Fibroblast of pulmonary artery (primary cell): ENCODE data around the gene HPSE2.

Experiments used
- DNase-seq: peaks from one replicate; pipeline ENCODE4 v3.0.0-alpha.2; 2010; ENCODE audit warnings: low read depth
- H3K4me3 ChIP-seq: replicated peaks from 2 replicates; pipeline ENCODE4 v1.5.1; 2011; ENCODE audit warnings: low read depth, mild to moderate bottlenecking, control low read depth, low read length, moderate library complexity
- CTCF ChIP-seq: IDR thresholded peaks from 2 replicates; pipeline ENCODE4 v1.5.1; 2011; ENCODE audit warnings: mild to moderate bottlenecking, control low read depth, low read length, inconsistent platforms; ENCODE audit errors: missing control alignments

The HPSE2 gene

GRCh38 chr10:99224766-99225165 is 10.9 kb downstream of the HPSE2 start:
- no peak overlapping the region for H3K4me3 ChIP-seq
- DNase-seq: no peak
- TF ChIP-seq CTCF: no peak

- H3K4me3 ChIP-seq: no peak overlapping the region
- no peak for DNase-seq
- no peak for TF ChIP-seq CTCF
These were observed 28.3 kb downstream of the HPSE2 start for GRCh38 chr10:99207340-99207739.

GRCh38 chr10:99203310-99203709 is 32.3 kb downstream of the HPSE2 start:
- H3K4me3 ChIP-seq: no peak overlapping the region
- DNase-seq: no peak
- no peak for TF ChIP-seq CTCF

GRCh38 chr10:99172950-99173349 is 62.7 kb downstream of the HPSE2 start:
- H3K4me3 ChIP-seq: no peak overlapping the region
- no peak for DNase-seq
- TF ChIP-seq CTCF: no peak

DNA sequence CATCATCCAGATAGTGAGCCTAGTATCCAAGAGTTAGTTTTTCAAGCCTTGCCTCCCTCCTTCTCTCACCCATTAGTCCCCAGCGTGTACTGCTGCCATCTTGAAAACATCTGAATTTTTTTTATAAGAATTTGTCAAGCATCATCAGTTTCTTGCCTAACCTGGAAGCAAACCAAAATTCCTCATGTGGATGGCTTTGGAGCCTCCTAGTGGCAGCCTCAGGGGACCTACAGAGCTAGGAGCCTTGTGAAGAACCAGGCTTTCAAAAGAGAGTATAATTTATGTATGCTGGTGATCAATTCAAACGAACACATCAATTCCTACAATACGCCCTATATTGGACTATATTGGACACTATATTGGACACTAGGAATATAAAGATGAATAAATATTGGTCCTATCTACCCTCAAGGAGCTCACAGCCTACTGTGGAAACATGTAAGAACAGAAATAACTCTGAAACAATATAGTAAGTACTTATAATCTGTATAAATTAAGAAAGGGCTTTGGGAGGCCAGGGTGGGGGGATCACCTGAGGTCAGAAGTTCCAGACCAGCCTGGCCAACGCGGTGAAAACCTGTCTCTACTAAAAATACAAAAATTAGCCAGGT is 63.4 kb downstream of the HPSE2 start:
- peak; percentile 47 for TF ChIP-seq CTCF
- DNase-seq: peak; percentile 42
- no peak overlapping the region for H3K4me3 ChIP-seq

DNA sequence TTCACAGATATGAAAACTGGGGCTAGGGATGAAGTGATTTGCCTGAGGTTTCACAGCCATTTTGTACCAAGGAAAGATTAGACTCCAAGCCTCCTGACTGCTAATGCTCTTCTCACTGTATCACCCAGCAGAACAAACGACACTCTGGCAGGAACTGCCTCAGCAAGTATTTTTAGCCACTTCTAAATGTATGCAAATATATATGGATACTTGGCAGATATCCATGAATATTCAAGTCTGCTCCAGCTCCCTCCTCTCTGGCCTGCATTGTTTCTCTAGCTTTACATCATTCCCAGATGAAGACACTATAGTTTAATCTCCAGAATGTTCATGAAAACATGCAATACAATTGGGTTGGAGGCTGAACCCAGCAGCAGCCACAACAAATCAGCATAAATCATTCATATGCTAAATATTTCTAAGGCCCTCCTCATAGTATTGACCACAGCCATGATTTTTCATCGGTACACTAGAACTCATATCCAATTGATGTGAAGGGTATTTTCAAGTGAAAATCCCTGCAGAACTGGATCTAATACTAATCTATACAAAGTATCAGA is 65.5 kb downstream of the HPSE2 start:
- TF ChIP-seq CTCF: no peak
- H3K4me3 ChIP-seq: no peak overlapping the region
- no peak for DNase-seq

- TF ChIP-seq CTCF: no peak
- no peak for DNase-seq
- H3K4me3 ChIP-seq: no peak overlapping the region
These were observed 74.5 kb downstream of the HPSE2 start for GRCh38 chr10:99161165-99161564.
